Measurements from ENCODE around the gene MTHFR.
"Not testable (repeated sequence)": the region's sequence is repeated elsewhere in the genome, so short reads cannot be mapped to it uniquely, and the experiment has no call there.

MTHFR gene

GRCh38 chr1:11833497-11833896 lies 27.7 kb upstream of the MTHFR start:
- no peak for DNase-seq (ENCODE audit: low spot score)

GRCh38 chr1:11831945-11832725 lies 26.4 kb upstream of the MTHFR start:
- no peak for DNase-seq (ENCODE audit: low spot score)

- DNase-seq (ENCODE audit: low spot score): no peak
These were observed 22.7 kb upstream of the MTHFR start for GRCh38 chr1:11828511-11828910.

GRCh38 chr1:11826946-11827345 lies 21.2 kb upstream of the MTHFR start:
- no peak for DNase-seq (ENCODE audit: low spot score)

GRCh38 chr1:11825131-11825530 lies 19.4 kb upstream of the MTHFR start:
- DNase-seq (ENCODE audit: low spot score): no peak

GRCh38 chr1:11823366-11824137 lies 17.8 kb upstream of the MTHFR start:
- DNase-seq (ENCODE audit: low spot score): no peak

GRCh38 chr1:11822091-11822490 lies 16.3 kb upstream of the MTHFR start:
- DNase-seq (ENCODE audit: low spot score): no peak

GRCh38 chr1:11817192-11817591 lies 11.4 kb upstream of the MTHFR start:
- DNase-seq (ENCODE audit: low spot score): no peak

GRCh38 chr1:11813021-11813420 lies 7.3 kb upstream of the MTHFR start:
- DNase-seq (ENCODE audit: low spot score): no peak

- no peak for DNase-seq (ENCODE audit: low spot score)
These were observed 1.4 kb upstream of the MTHFR start for GRCh38 chr1:11807133-11807532.

- DNase-seq (ENCODE audit: low spot score): peak; percentile 66
These were observed 658 bp upstream of the MTHFR start for GRCh38 chr1:11806307-11806936.

- DNase-seq (ENCODE audit: low spot score): peak; percentile 77
These were observed 920 bp downstream of the MTHFR start for GRCh38 chr1:11804666-11805421.

GRCh38 chr1:11803924-11804665 lies 1.7 kb downstream of the MTHFR start:
- DNase-seq (ENCODE audit: low spot score): not testable (repeated sequence)

- DNase-seq (ENCODE audit: low spot score): peak; percentile 81
These were observed 2.5 kb downstream of the MTHFR start for GRCh38 chr1:11802973-11803885.

- no peak for DNase-seq (ENCODE audit: low spot score)
These were observed 3.2 kb downstream of the MTHFR start for GRCh38 chr1:11802616-11802972.

- DNase-seq (ENCODE audit: low spot score): no peak
These were observed 4.9 kb downstream of the MTHFR start for GRCh38 chr1:11800756-11801433.

GRCh38 chr1:11800391-11800755 lies 5.4 kb downstream of the MTHFR start:
- DNase-seq (ENCODE audit: low spot score): no peak

- DNase-seq (ENCODE audit: low spot score): no peak
These were observed 5.9 kb downstream of the MTHFR start for GRCh38 chr1:11799896-11800295.

- no peak for DNase-seq (ENCODE audit: low spot score)
These were observed 6.7 kb downstream of the MTHFR start for GRCh38 chr1:11799099-11799498.
